NCI-H1436 (cell line): ENCODE measurements around the gene RNASEL.

Source experiments
- DNase-seq: peaks from one replicate; lab custom pipeline; 2025; lab: John Stamatoyannopoulos, UW

Gene RNASEL

GRCh38 chr1:182620924-182621585 is 32.0 kb upstream of the RNASEL start:
- DNase-seq, result no peak

GRCh38 chr1:182617734-182618351 is 28.8 kb upstream of the RNASEL start:
- peak; percentile 32 for DNase-seq

- peak; percentile 6 for DNase-seq
Measured at GRCh38 chr1:182617014-182617429, 28.0 kb upstream of the RNASEL start.

GRCh38 chr1:182616130-182617013 is 27.3 kb upstream of the RNASEL start:
- DNase-seq, result peak; percentile 84

- peak; percentile 49 for DNase-seq
Measured at GRCh38 chr1:182615468-182616129, 26.5 kb upstream of the RNASEL start.

GRCh38 chr1:182614796-182615454 is 25.9 kb upstream of the RNASEL start:
- peak; percentile 49 for DNase-seq

- peak; percentile 35 for DNase-seq
Measured at GRCh38 chr1:182611787-182612186, 22.7 kb upstream of the RNASEL start.

- DNase-seq, result peak; percentile 31
Measured at GRCh38 chr1:182611326-182611725, 22.3 kb upstream of the RNASEL start.

GRCh38 chr1:182610606-182611194 is 21.6 kb upstream of the RNASEL start:
- no peak for DNase-seq

GRCh38 chr1:182608845-182609610 is 20.0 kb upstream of the RNASEL start:
- no peak for DNase-seq

GRCh38 chr1:182608236-182608635 is 19.2 kb upstream of the RNASEL start:
- DNase-seq, result no peak

GRCh38 chr1:182607566-182607965 is 18.5 kb upstream of the RNASEL start:
- DNase-seq, result no peak

GRCh38 chr1:182604175-182605164 is 15.4 kb upstream of the RNASEL start, which contains the start of gene RGS16:
Gene RGS16 (minus strand): TSS chr1:182604389. CDS start chr1:182604259, 130 bp downstream.
- peak; percentile 88 for DNase-seq

GRCh38 chr1:182603646-182604174 is 14.7 kb upstream of the RNASEL start:
- DNase-seq, result no peak

- no peak for DNase-seq
Measured at GRCh38 chr1:182602935-182603645, 14.0 kb upstream of the RNASEL start.

GRCh38 chr1:182601913-182602312 is 12.9 kb upstream of the RNASEL start:
- DNase-seq, result no peak

- DNase-seq, result peak; percentile 77
Measured at GRCh38 chr1:182601416-182601786, 12.3 kb upstream of the RNASEL start.

GRCh38 chr1:182600745-182601415 is 11.8 kb upstream of the RNASEL start:
- DNase-seq, result no peak
